Spleen (tissue), 7 donors: ENCODE data around the gene AFF1.

Experiments
- POLR2A ChIP-seq, 3 donors: fragments of 450-650 bp; IDR thresholded peaks; one replicate each; pipeline ENCODE4 v1.5.1; 2017; ENCODE audit warnings: antibody characterized with exemption in 3 of 3, mild to moderate bottlenecking in 1 of 3
- TF ChIP-seq, protein P1 (sequence below), 11 experiments: fragments of 200-600 bp in 7 of 11; fragments of 450-650 bp in 4 of 11; sonication (generic) in 4 of 11; IDR thresholded peaks in 8 of 11; conservative IDR thresholded peaks in 3 of 11; 1 replicate in 7 of 11; 2 replicates in 4 of 11; pipeline versions ENCODE4 v1.4.0 to v1.8.0; 2016 to 2021; ENCODE audit warnings: antibody characterized with exemption in 11 of 11, inconsistent platforms in 4 of 11, mild to moderate bottlenecking in 1 of 11
- donor health status: DM: no; HTN: no; CAD: no; lungs with moderate emphysema.
- donor health status: DM: no; HTN: no; CAD: no.
- donor health status: DM: no; HTN: no; CAD: no.

DNA sequence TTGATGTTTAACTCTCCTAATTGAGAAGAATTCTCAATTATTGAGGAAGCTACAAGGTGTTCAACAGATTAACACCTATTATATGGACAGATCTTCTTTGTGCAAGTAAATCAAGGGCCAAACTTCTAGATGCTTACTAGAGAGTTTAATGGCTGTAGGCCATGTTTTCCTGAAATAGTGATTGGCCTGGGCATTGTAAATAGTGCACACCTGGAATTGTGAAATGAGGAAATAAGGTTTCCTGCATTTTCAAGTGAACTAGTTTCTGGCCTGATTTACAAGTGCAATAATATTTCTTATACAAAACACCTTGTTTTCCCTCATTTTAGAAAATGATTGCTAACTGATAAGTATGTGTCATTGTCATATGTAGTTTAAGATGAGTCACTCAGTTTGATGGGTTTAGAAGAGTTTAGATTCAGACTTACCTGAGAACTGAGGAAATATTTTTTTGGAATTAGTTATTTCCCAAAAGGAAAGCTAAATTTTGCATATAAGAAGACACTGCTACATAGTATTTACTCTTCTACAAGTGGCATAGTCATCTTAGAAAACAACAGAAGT is 21.2 kb downstream of the AFF1 start:
- TF ChIP-seq, protein P1, sequence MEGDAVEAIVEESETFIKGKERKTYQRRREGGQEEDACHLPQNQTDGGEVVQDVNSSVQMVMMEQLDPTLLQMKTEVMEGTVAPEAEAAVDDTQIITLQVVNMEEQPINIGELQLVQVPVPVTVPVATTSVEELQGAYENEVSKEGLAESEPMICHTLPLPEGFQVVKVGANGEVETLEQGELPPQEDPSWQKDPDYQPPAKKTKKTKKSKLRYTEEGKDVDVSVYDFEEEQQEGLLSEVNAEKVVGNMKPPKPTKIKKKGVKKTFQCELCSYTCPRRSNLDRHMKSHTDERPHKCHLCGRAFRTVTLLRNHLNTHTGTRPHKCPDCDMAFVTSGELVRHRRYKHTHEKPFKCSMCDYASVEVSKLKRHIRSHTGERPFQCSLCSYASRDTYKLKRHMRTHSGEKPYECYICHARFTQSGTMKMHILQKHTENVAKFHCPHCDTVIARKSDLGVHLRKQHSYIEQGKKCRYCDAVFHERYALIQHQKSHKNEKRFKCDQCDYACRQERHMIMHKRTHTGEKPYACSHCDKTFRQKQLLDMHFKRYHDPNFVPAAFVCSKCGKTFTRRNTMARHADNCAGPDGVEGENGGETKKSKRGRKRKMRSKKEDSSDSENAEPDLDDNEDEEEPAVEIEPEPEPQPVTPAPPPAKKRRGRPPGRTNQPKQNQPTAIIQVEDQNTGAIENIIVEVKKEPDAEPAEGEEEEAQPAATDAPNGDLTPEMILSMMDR (IDR thresholded peaks at IDR 0.05 in 8 of 11, conservative IDR thresholded peaks at IDR 0.05 in 3 of 11) = no peak
- TF ChIP-seq POLR2A (IDR thresholded peaks at IDR 0.05) = no peak
